Measurements from ENCODE around the gene E2F6. TPM values are rescaled to one million over a fixed set of nuclear protein-coding genes. Genes with fewer than 3 reads are reported as not detected.

Gene E2F6
- total and polyA plus RNA-seq, 2 of the 8 experiments (the other 6 are each of a cell fraction or from before 2014, with no cell fraction given) = 8.3 to 14.9 TPM

GRCh38 chr2:11512431-11512830 is 46.5 kb upstream of the E2F6 start:
- Histone ChIP-seq H2BK12ac (ENCODE audit: low read depth, low read length) (peak overlapping the region; percentile 64; the same call in 1 of the 2 replicates), H2BK20ac (ENCODE audit: low read length) (no peak overlapping the region), H2BK120ac (replicated peaks; ENCODE audit: low read depth, low read length) (no peak overlapping the region), H3K23me2 (ENCODE audit: low read depth, low read length) (peaks cover 3% of the 10 kb centered on the region; the same call in 1 of the 2 replicates), H3K79me1 (ENCODE audit: low read depth, low read length) (peaks cover 10% of the 10 kb centered on the region), H3K23ac (ENCODE audit: insufficient read length) (no peak overlapping the region), H4K8ac (ENCODE audit: extremely low read depth, insufficient read depth, low read length) (no peak overlapping the region), H4K91ac (replicated peaks; ENCODE audit: insufficient read length, low read length) (no peak overlapping the region), H2AFZ (ENCODE audit: low read length) (no peak overlapping the region), H3K79me2 (ENCODE audit: control insufficient read depth in 1 of 2, insufficient read depth in 2 of 2, low read length in 2 of 2) (peaks cover 0 to 15% of the 10 kb centered on the region in 2 experiments; a peak in 1 of 4 replicates), H3K4ac (replicated peaks; ENCODE audit: insufficient read length, low read depth, low read length) (no peak overlapping the region), H3K9me3 (ENCODE audit: insufficient read depth in 2 of 2, low read depth in 1 of 2, low read length in 1 of 2) (no peaks in the 10 kb centered on the region), H2BK5ac (ENCODE audit: low read depth, low read length) (no peak overlapping the region; the same call in 1 of the 2 replicates), H3K4me1 (replicated peaks in 1 of 4; ENCODE audit: control insufficient read depth in 3 of 4, insufficient read depth in 4 of 4, low read length in 3 of 4) (peaks cover 1 to 13% (median 12%) of the 10 kb centered on the region in 4 experiments; a peak in 5 of 7 replicates), H3K27ac (ENCODE audit: low read depth, low read length) (no peak overlapping the region), H3K36me3 (ENCODE audit: control insufficient read depth in 2 of 4, insufficient read depth in 4 of 4, low read length in 3 of 4) (no peaks in the 10 kb centered on the region), H4K5ac (ENCODE audit: insufficient read length, low read depth, low read length) (no peak overlapping the region), H4K20me1 (replicated peaks in 1 of 2; ENCODE audit: control insufficient read depth in 1 of 2, insufficient read depth in 2 of 2, low read length in 2 of 2) (peaks cover 0 to 6% of the 10 kb centered on the region in 2 experiments), H3K18ac (ENCODE audit: extremely low read depth, low read length) (no peak overlapping the region), H2BK15ac (ENCODE audit: low read length) (peak overlapping the region; percentile 66; the same call in 1 of the 2 replicates), H3K27me3 (replicated peaks in 1 of 4; ENCODE audit: control insufficient read depth in 3 of 4, extremely low read depth in 1 of 4, insufficient read depth in 3 of 4, low read length in 3 of 4) (no peaks in the 10 kb centered on the region), H2AK5ac (ENCODE audit: low read depth, low read length) (peak overlapping the region; percentile 44; the same call in 1 of the 2 replicates), H3K56ac (replicated peaks; ENCODE audit: insufficient read length, low read depth, low read length) (no peak overlapping the region), H3K9ac (replicated peaks in 1 of 4; ENCODE audit: extremely low read depth in 1 of 4, low read depth in 3 of 4, low read length in 3 of 4) (no peak overlapping the region), H3K14ac (ENCODE audit: insufficient read length) (no peak overlapping the region), H3K4me2 (ENCODE audit: insufficient read depth in 1 of 2, low read depth in 2 of 2, low read length in 2 of 2) (no peak overlapping the region), H3K4me3 (ENCODE audit: extremely low read depth in 1 of 4, insufficient read depth in 2 of 4, low read depth in 3 of 4, low read length in 4 of 4) (no peak overlapping the region)
- FAIRE-seq (no peak), DNase-seq (ENCODE audit: low read depth in 1 of 2, low spot score in 2 of 2) (no peak)
- ChIA-PET POLR2A (ENCODE audit: partially characterized antibody) (interaction anchor here (1.3 to 1.5 kb wide), 2 partner anchors 27 kb away, joined by 4 to 5 read pairs; no protein-coding TSS in a partner anchor), CTCF (ENCODE audit: partially characterized antibody) (interaction anchor here (0.8 to 5.2 kb wide), 6 partner anchors 13 to 304 kb away, joined by 3 to 27 read pairs (median 3); partner anchors contain the start of gene GREB1)
- WGBS, 2 experiments (ENCODE audit: extremely low coverage in 1 of 2, insufficient coverage in 1 of 2, insufficient read length in 1 of 2, insufficient replicate concordance in 2 of 2, low coverage in 1 of 2, low lambda C conversion rate in 2 of 2, missing lambda C conversion rate in 1 of 2) = 91% methylated on average over 5 of the region's 5 CpGs; no CpG with 5 or more reads in 1 of the 2 experiments
- TF ChIP-seq JUN (IDR thresholded peaks at IDR 0.05; ENCODE audit: low read depth, low read length) (no peak), CBX8 (IDR thresholded peaks at IDR 0.05; ENCODE audit: borderline replicate concordance, low read depth, low read length) (no peak), EP300 (IDR thresholded peaks at IDR 0.05; ENCODE audit: borderline replicate concordance in 1 of 2, low read depth in 2 of 2, low read length in 2 of 2) (no peak), HDAC2 (IDR thresholded peaks at IDR 0.05; ENCODE audit: borderline replicate concordance in 1 of 2, low read depth in 2 of 2, low read length in 2 of 2) (no peak), CHD2 (IDR thresholded peaks at IDR 0.05; ENCODE audit: low read length) (no peak), SIX5 (IDR thresholded peaks at IDR 0.05; ENCODE audit: low read depth, low read length) (no peak), SIRT6 (IDR thresholded peaks at IDR 0.05; ENCODE audit: low read length) (no peak), POLR2A (IDR thresholded peaks at IDR 0.05; ENCODE audit: control extremely low read depth in 1 of 2, low read depth in 2 of 2, low read length in 2 of 2) (no peak), MAFK (IDR thresholded peaks at IDR 0.05; ENCODE audit: low read depth, low read length) (no peak), E2F6 (IDR thresholded peaks at IDR 0.05) (no peak), KDM4A (IDR thresholded peaks at IDR 0.05; ENCODE audit: low read depth, low read length, severe bottlenecking) (no peak), NRF1 (IDR thresholded peaks at IDR 0.05; ENCODE audit: low read depth, low read length) (no peak)

All from H1 (cell line).